Measurements from ENCODE around the gene HRCT1. TPM values are rescaled to one million over a fixed set of nuclear protein-coding genes. Genes with fewer than 3 reads are reported as not detected.

The HRCT1 gene
- total and polyA plus RNA-seq, 2 experiments from 2014 or later = not detected

DNA sequence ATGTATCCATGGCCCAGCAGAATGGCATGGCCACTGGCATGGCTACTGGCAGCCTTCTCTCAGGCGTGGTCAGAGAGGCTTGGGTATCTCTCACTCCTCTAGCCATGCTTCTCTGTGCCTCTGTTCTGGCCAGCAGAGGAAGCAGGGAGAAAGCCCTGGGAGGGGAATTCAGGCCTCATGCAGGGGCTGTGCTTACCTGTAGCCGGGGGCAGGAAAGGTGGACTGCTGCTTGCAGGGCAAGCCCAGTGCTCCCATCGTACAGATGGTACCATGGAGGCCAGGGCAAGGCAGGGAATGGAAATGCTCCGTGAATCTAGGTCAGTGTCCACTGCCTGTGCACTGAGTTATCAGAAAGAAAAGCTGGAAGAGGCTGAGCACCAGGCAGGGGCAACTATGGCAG, 38.5 kb upstream of the HRCT1 start:
- TF ChIP-seq, protein P1, sequence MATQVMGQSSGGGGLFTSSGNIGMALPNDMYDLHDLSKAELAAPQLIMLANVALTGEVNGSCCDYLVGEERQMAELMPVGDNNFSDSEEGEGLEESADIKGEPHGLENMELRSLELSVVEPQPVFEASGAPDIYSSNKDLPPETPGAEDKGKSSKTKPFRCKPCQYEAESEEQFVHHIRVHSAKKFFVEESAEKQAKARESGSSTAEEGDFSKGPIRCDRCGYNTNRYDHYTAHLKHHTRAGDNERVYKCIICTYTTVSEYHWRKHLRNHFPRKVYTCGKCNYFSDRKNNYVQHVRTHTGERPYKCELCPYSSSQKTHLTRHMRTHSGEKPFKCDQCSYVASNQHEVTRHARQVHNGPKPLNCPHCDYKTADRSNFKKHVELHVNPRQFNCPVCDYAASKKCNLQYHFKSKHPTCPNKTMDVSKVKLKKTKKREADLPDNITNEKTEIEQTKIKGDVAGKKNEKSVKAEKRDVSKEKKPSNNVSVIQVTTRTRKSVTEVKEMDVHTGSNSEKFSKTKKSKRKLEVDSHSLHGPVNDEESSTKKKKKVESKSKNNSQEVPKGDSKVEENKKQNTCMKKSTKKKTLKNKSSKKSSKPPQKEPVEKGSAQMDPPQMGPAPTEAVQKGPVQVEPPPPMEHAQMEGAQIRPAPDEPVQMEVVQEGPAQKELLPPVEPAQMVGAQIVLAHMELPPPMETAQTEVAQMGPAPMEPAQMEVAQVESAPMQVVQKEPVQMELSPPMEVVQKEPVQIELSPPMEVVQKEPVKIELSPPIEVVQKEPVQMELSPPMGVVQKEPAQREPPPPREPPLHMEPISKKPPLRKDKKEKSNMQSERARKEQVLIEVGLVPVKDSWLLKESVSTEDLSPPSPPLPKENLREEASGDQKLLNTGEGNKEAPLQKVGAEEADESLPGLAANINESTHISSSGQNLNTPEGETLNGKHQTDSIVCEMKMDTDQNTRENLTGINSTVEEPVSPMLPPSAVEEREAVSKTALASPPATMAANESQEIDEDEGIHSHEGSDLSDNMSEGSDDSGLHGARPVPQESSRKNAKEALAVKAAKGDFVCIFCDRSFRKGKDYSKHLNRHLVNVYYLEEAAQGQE (IDR thresholded peaks at IDR 0.05; ENCODE audit: unreplicated experiment) = no peak
- TF ChIP-seq, protein P2, sequence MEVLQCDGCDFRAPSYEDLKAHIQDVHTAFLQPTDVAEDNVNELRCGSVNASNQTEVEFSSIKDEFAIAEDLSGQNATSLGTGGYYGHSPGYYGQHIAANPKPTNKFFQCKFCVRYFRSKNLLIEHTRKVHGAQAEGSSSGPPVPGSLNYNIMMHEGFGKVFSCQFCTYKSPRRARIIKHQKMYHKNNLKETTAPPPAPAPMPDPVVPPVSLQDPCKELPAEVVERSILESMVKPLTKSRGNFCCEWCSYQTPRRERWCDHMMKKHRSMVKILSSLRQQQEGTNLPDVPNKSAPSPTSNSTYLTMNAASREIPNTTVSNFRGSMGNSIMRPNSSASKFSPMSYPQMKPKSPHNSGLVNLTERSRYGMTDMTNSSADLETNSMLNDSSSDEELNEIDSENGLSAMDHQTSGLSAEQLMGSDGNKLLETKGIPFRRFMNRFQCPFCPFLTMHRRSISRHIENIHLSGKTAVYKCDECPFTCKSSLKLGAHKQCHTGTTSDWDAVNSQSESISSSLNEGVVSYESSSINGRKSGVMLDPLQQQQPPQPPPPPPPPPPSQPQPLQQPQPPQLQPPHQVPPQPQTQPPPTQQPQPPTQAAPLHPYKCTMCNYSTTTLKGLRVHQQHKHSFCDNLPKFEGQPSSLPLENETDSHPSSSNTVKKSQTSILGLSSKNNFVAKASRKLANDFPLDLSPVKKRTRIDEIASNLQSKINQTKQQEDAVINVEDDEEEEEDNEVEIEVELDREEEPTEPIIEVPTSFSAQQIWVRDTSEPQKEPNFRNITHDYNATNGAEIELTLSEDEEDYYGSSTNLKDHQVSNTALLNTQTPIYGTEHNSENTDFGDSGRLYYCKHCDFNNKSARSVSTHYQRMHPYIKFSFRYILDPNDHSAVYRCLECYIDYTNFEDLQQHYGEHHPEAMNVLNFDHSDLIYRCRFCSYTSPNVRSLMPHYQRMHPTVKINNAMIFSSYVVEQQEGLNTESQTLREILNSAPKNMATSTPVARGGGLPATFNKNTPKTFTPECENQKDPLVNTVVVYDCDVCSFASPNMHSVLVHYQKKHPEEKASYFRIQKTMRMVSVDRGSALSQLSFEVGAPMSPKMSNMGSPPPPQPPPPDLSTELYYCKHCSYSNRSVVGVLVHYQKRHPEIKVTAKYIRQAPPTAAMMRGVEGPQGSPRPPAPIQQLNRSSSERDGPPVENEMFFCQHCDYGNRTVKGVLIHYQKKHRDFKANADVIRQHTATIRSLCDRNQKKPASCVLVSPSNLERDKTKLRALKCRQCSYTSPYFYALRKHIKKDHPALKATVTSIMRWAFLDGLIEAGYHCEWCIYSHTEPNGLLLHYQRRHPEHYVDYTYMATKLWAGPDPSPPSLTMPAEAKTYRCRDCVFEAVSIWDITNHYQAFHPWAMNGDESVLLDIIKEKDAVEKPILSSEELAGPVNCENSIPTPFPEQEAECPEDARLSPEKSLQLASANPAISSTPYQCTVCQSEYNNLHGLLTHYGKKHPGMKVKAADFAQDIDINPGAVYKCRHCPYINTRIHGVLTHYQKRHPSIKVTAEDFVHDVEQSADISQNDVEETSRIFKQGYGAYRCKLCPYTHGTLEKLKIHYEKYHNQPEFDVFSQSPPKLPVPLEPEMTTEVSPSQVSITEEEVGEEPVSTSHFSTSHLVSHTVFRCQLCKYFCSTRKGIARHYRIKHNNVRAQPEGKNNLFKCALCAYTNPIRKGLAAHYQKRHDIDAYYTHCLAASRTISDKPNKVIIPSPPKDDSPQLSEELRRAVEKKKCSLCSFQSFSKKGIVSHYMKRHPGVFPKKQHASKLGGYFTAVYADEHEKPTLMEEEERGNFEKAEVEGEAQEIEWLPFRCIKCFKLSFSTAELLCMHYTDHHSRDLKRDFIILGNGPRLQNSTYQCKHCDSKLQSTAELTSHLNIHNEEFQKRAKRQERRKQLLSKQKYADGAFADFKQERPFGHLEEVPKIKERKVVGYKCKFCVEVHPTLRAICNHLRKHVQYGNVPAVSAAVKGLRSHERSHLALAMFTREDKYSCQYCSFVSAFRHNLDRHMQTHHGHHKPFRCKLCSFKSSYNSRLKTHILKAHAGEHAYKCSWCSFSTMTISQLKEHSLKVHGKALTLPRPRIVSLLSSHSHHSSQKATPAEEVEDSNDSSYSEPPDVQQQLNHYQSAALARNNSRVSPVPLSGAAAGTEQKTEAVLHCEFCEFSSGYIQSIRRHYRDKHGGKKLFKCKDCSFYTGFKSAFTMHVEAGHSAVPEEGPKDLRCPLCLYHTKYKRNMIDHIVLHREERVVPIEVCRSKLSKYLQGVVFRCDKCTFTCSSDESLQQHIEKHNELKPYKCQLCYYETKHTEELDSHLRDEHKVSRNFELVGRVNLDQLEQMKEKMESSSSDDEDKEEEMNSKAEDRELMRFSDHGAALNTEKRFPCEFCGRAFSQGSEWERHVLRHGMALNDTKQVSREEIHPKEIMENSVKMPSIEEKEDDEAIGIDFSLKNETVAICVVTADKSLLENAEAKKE (CRISPR knock-in tag; IDR thresholded peaks at IDR 0.05) = no peak
- TF ChIP-seq ZNF114 (CRISPR knock-in tag; IDR thresholded peaks at IDR 0.05) (no peak), JUNB (IDR thresholded peaks at IDR 0.05; ENCODE audit: unreplicated experiment) (no peak), ZNF331 (CRISPR knock-in tag; IDR thresholded peaks at IDR 0.05; ENCODE audit: low read depth) (no peak)
- TF ChIP-seq, protein P3, sequence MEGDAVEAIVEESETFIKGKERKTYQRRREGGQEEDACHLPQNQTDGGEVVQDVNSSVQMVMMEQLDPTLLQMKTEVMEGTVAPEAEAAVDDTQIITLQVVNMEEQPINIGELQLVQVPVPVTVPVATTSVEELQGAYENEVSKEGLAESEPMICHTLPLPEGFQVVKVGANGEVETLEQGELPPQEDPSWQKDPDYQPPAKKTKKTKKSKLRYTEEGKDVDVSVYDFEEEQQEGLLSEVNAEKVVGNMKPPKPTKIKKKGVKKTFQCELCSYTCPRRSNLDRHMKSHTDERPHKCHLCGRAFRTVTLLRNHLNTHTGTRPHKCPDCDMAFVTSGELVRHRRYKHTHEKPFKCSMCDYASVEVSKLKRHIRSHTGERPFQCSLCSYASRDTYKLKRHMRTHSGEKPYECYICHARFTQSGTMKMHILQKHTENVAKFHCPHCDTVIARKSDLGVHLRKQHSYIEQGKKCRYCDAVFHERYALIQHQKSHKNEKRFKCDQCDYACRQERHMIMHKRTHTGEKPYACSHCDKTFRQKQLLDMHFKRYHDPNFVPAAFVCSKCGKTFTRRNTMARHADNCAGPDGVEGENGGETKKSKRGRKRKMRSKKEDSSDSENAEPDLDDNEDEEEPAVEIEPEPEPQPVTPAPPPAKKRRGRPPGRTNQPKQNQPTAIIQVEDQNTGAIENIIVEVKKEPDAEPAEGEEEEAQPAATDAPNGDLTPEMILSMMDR (conservative IDR thresholded peaks at IDR 0.05; ENCODE audit: low read depth in 2 of 2) = no peak
- Histone ChIP-seq H4K20me1 (replicated peaks; ENCODE audit: insufficient read depth) (no peaks in the 10 kb centered on the region), H3K4me1 (ENCODE audit: insufficient read depth) (peaks cover 14% of the 10 kb centered on the region; the same call in 1 of the 2 replicates), H3K4me2 (no peak overlapping the region), H3F3A (replicated peaks; ENCODE audit: low read depth) (no peaks in the 10 kb centered on the region), H3K79me2 (replicated peaks; ENCODE audit: insufficient read depth) (no peaks in the 10 kb centered on the region), H3K27me3 (ENCODE audit: insufficient read depth) (no peaks in the 10 kb centered on the region), H3K4me3 (no peak overlapping the region), H3K27ac (ENCODE audit: low read depth) (no peak overlapping the region), H3K36me3 (ENCODE audit: insufficient read depth) (no peaks in the 10 kb centered on the region), H3K9me2 (ENCODE audit: insufficient read depth) (peaks cover 5% of the 10 kb centered on the region; the same call in 1 of the 2 replicates), H2AFZ (no peak overlapping the region)
- H3K4me3 Mint-ChIP-seq = no peak overlapping the region
- DNase-seq (ENCODE audit: low spot score) (no peak), ATAC-seq (no peak)
- no peaks in the 10 kb centered on the region for H3K9me3 Mint-ChIP-seq
- no peak overlapping the region for H3K27ac Mint-ChIP-seq
- H3K36me3 Mint-ChIP-seq (ENCODE audit: low read depth) = peaks cover 3% of the 10 kb centered on the region; the same call in 1 of the 3 replicates
- H3K27me3 Mint-ChIP-seq (ENCODE audit: insufficient read depth, low read depth, poor library complexity) = peaks cover 12% of the 10 kb centered on the region
- peaks cover 16% of the 10 kb centered on the region for H3K4me1 Mint-ChIP-seq
